ENCODE measurements around the gene GRIK4.

GRIK4 gene

DNA sequence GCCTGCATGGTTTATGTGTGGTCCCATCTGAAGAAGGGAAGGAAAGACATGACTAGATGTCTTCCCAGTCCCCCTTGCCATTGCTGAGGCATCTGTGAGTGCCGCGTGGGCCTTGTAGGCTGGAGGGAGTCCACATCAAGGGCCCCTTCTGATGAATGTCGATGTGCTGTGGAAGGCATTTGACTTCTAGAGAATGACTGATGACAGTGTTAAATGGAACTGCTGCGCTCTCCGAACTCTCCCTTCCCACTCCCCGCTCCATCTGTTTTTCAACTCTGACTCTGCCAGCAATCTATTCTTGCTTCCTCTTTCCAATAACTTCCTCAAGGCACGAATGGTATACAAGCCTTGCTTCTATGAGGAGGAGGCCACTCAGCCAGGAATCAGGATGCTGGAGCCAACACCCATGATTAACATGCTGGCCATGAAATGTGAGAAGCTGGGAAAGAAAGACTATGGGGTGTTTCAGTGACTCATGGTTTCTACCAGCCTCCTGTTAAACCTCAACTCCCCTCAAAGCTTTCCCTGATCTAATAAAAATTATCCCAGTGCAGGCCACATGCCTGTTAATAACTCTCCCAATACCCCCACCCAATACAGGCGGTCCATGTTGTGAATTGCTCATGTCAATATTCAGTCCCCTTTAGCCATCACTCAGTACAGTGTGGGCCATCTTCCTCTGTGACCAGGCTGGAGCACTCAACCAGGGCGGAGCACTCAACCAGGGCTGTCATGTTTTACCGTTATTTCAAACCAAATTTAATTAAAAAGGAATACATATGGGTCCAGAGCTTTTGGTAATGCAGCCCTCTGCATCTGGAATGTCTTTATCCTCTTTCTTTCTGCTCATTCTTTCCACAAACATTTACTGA, 466.0 kb downstream of the GRIK4 start:
- TF ChIP-seq, protein P1, sequence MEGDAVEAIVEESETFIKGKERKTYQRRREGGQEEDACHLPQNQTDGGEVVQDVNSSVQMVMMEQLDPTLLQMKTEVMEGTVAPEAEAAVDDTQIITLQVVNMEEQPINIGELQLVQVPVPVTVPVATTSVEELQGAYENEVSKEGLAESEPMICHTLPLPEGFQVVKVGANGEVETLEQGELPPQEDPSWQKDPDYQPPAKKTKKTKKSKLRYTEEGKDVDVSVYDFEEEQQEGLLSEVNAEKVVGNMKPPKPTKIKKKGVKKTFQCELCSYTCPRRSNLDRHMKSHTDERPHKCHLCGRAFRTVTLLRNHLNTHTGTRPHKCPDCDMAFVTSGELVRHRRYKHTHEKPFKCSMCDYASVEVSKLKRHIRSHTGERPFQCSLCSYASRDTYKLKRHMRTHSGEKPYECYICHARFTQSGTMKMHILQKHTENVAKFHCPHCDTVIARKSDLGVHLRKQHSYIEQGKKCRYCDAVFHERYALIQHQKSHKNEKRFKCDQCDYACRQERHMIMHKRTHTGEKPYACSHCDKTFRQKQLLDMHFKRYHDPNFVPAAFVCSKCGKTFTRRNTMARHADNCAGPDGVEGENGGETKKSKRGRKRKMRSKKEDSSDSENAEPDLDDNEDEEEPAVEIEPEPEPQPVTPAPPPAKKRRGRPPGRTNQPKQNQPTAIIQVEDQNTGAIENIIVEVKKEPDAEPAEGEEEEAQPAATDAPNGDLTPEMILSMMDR (IDR thresholded peaks at IDR 0.05; ENCODE audit: borderline replicate concordance, control extremely low read depth, extremely low read depth, insufficient read depth, missing control alignments), result no peak
- in situ Hi-C loops (cut with MboI; ENCODE audit: low sequenced_read_pairs, unreplicated experiment), result no loop called here
- DNase-seq (ENCODE audit: low spot score), result no peak

DNA sequence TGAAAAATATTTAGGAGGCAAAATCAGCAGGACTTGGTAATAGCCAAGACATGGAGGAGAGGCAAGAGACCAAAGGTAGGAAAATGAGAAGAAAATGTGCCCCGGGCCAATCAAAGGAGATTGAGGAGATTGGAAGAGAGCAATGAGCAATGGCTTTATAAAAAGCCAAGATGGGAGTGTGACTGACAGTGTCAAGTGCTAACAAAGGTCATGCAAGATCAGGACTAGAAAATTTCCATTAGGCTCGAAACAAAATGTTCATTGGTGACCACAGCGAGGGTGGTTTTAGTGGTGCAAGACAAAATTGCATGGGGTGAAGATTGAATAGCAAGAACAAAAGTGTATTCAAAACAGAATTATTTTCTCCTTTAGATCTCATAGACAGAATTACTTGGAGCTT, 467.2 kb downstream of the GRIK4 start:
- in situ Hi-C loops (cut with MboI; ENCODE audit: low sequenced_read_pairs, unreplicated experiment), result no loop called here
- DNase-seq (ENCODE audit: low spot score), result no peak
- TF ChIP-seq, protein P1 (IDR thresholded peaks at IDR 0.05; ENCODE audit: borderline replicate concordance, control extremely low read depth, extremely low read depth, insufficient read depth, missing control alignments), result no peak

DNA sequence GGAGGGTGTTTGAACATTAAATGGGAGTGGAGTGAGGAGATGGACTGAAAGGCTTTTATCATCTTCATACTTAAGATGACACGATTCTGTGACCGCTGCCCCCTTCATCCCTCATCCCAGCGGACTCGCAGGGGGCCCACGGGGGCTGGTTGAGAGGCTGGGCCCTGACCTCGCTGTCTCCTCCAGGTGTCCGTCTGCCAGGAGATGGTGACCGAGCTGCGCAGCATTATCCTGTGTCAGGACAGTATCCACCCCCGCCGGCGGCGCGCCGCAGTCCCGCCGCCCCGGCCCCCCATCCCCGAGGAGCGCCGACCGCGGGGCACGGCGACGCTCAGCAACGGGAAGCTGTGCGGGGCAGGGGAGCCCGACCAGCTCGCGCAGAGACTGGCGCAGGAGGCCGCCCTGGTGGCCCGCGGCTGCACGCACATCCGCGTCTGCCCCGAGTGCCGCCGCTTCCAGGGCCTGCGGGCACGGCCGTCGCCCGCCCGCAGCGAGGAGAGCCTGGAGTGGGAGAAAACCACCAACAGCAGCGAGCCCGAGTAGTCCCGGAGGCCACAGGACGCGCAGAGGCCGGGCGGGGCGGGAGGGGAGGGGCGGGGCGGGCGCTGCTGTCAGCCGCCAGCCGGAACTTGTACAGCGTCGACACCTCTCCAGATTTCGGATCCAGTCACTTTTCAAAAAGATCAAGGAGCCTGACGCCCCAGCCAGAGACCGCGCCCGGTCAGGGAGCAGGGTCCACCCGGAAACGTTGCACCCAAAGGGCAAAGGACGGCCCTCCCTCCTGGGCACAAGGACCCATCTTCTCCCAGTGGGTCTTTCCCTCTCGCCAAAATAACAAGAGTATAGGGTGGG, 474.4 kb downstream of the GRIK4 start:
- DNase-seq (ENCODE audit: low spot score), result peak; percentile 63
- in situ Hi-C loops (cut with MboI; ENCODE audit: low sequenced_read_pairs, unreplicated experiment), result no loop called here

DNA sequence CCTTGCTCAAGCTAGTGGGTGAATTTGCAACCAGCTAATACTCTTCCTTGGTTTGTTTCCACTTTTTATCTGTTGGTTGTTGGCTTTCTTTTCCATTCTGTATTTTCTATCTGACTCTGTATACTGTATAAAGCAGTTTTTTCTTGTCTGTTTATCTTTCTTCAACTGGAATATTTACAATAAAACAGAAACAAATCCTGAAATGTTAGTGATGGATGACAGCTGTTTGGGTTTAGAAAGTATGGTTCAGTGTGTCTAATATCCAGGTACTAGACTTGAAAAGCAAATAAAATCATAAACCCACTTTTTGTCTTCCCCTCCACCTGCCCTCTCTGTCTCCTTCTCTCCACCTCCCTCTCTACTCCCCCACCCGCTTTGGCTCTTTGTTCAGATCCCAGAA, 477.1 kb downstream of the GRIK4 start:
- in situ Hi-C loops (cut with MboI; ENCODE audit: low sequenced_read_pairs, unreplicated experiment), result no loop called here
- TF ChIP-seq, protein P1 (IDR thresholded peaks at IDR 0.05; ENCODE audit: borderline replicate concordance, control extremely low read depth, extremely low read depth, insufficient read depth, missing control alignments), result no peak
- no peak for DNase-seq (ENCODE audit: low spot score)

More for the DNA sequence above, 474.4 kb downstream of the GRIK4 start:
- TF ChIP-seq, protein P1 (IDR thresholded peaks at IDR 0.05; ENCODE audit: borderline replicate concordance, control extremely low read depth, extremely low read depth, insufficient read depth, missing control alignments), result no peak

DNA sequence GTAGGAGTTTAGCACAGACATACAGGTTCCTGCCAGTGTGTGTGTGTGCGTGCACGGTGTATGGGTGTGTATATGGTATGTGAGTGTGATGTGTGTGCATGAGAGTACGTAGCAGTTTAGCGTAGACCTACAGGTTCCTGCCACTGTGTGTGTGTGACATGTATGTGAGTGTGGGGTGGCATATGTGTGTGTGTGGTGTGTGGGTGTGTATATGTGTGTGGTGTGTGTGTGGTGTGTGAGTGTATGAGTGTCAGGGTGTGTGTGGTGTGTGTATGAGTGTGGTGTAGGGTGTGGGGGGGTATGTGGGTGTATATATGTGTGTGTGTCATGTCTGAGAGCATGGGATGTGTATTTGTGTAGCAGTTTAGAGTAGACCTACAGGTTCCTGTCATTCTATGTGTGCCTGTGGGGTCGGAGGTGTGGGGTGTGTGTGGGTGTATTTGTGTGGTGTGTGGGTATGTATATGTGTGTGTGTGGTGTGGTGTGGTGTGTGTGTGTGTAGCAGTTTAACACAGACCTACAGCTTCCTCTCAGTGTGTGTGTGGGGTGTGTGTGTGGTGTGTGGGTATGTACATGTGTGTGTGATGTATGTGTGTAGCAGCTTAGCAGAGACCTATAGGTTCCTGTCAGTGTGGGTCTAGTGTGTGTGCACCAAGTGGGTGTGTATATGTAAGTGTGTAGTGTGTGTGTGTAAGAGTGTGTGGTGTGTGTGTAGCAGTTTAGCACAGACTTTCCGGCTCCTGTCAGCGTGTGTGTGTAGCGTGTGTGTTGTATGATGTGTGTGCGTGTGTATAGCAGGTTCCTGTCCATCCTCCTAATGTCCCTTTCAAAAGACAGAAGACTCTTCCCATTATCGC, 480.5 kb downstream of the GRIK4 start:
- TF ChIP-seq, protein P1 (IDR thresholded peaks at IDR 0.05; ENCODE audit: borderline replicate concordance, control extremely low read depth, extremely low read depth, insufficient read depth, missing control alignments), result no peak
- in situ Hi-C loops (cut with MboI; ENCODE audit: low sequenced_read_pairs, unreplicated experiment), result no loop called here

More for the DNA sequence above, 480.5 kb downstream of the GRIK4 start:
- DNase-seq (ENCODE audit: low spot score), result no peak

Measured in GM13976 (cell line).